SU-DHL-6 (cell line): ENCODE measurements around the gene SDC1.

Source experiments
- H2AFZ ChIP-seq: fragments of 200-600 bp; sonication (generic); 2 replicates; pipeline ENCODE4 v1.6.1; 2014; ENCODE audit warnings: low read depth, mild to moderate bottlenecking, moderate library complexity, mixed read lengths, antibody characterized with exemption, low read length; ENCODE audit not compliant: severe bottlenecking
- H3F3A ChIP-seq: fragments of 200-600 bp; shearing (Covaris generic); 2 replicates; pipeline ENCODE4 v1.6.0; 2016; ENCODE audit warnings: antibody characterized with exemption, mild to moderate bottlenecking; ENCODE audit not compliant: insufficient read depth
- H3K27ac ChIP-seq: fragments of 200-600 bp; sonication (generic); 2 replicates; pipeline ENCODE4 v1.5.1; 2016; ENCODE audit warnings: low read depth, mild to moderate bottlenecking, low read length, moderate library complexity, mixed read lengths
- H3K27me3 ChIP-seq: fragments of 200-600 bp; sonication (generic), shearing (Covaris generic); 2 replicates; pipeline ENCODE4 v1.6.0; 2014; ENCODE audit warnings: mild to moderate bottlenecking, low read length
- H3K36me3 ChIP-seq: fragments of 200-600 bp; sonication (generic); 2 replicates; pipeline ENCODE4 v1.6.1; 2014; ENCODE audit warnings: mild to moderate bottlenecking, low read length, mixed read lengths
- H3K4me2 ChIP-seq: fragments of 300-600, 200-600 bp; shearing (Covaris generic), sonication (generic); 2 replicates; pipeline ENCODE4 v1.6.0; 2014; ENCODE audit warnings: low read length, low read depth, mild to moderate bottlenecking; ENCODE audit not compliant: poor library complexity, severe bottlenecking
- H3K4me3 ChIP-seq: fragments of 200-600 bp; sonication (generic); 2 replicates; pipeline ENCODE4 v1.5.1; 2014; ENCODE audit warnings: antibody characterized with exemption, low read length, mild to moderate bottlenecking, mixed read lengths; ENCODE audit not compliant: insufficient read depth, poor library complexity, severe bottlenecking
- H3K79me2 ChIP-seq: fragments of 200-600 bp; sonication (generic); 2 replicates; pipeline ENCODE4 v1.6.1; 2014; ENCODE audit warnings: mild to moderate bottlenecking, low read length, moderate library complexity; ENCODE audit not compliant: insufficient read depth
- H3K9ac ChIP-seq: fragments of 200-600 bp; sonication (generic); 2 replicates; pipeline ENCODE4 v1.7.0; 2014; ENCODE audit warnings: mild to moderate bottlenecking, low read length
- H3K9me2 ChIP-seq: fragments of 200-600 bp; sonication (generic); replicated peaks from 2 replicates; pipeline ENCODE4 v1.6.1; 2014; ENCODE audit warnings: low read length; ENCODE audit not compliant: insufficient read depth
- H3K9me3 ChIP-seq: fragments of 200-600 bp; sonication (generic); 2 replicates; pipeline ENCODE4 v1.6.1; 2014; ENCODE audit warnings: low read length, mixed read lengths; ENCODE audit not compliant: insufficient read depth
- H4K20me1 ChIP-seq: fragments of 200-600 bp; sonication (generic); 2 replicates; pipeline ENCODE4 v1.6.1; 2014; ENCODE audit warnings: low read depth, mild to moderate bottlenecking, antibody characterized with exemption, low read length, moderate library complexity, mixed read lengths
- CTCF ChIP-seq: fragments of 200-600 bp; sonication (generic); IDR thresholded peaks from one replicate; pipeline ENCODE4 v1.5.1; 2017; ENCODE audit warnings: antibody characterized with exemption, mild to moderate bottlenecking, low read length, moderate library complexity; ENCODE audit not compliant: insufficient read depth, poor library complexity, severe bottlenecking
- EZH2phosphoT487 ChIP-seq: fragments of 200-600 bp; sonication (generic), shearing (Covaris generic); conservative IDR thresholded peaks from 2 replicates; pipeline ENCODE4 v1.6.1; 2018; ENCODE audit warnings: mild to moderate bottlenecking, antibody characterized with exemption, low read length, moderate library complexity, mixed read lengths

Gene SDC1

GRCh38 chr2:20198001-20198400, 26.9 kb downstream of the SDC1 start:
- Histone ChIP-seq H3K79me2 (no peaks in the 10 kb centered on the region), H2AFZ (no peak overlapping the region), H3K4me2 (no peak overlapping the region), H3K9me2 (no peaks in the 10 kb centered on the region), H3K9me3 (no peaks in the 10 kb centered on the region), H3K27ac (no peak overlapping the region), H3F3A (no peaks in the 10 kb centered on the region), H4K20me1 (no peaks in the 10 kb centered on the region), H3K36me3 (no peaks in the 10 kb centered on the region), H3K27me3 (no peaks in the 10 kb centered on the region), H3K9ac (no peak overlapping the region), H3K4me3 (no peak overlapping the region)
- no peak for TF ChIP-seq CTCF

DNA sequence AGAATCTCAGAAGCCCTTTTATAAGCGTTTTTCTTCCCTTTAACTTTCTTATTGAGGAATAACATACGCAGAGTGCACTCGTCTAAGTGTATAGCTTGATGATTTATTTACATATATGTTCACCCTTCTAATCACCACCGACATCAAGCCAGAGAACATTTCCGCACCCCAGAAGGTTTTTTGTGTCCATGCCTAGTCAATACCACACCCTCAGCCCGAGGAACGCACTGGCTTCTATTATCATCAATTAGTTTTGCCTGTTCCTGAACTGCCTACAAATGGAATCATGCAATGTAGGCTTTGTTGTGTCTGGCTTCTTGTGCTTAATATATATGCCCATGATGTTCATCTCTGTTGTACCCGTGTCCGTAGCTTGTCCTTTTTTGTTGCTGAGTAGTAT, 27.7 kb downstream of the SDC1 start:
- Histone ChIP-seq H3K27ac (no peak overlapping the region), H2AFZ (no peak overlapping the region), H3F3A (no peaks in the 10 kb centered on the region), H3K4me2 (no peak overlapping the region), H3K36me3 (no peaks in the 10 kb centered on the region), H3K4me3 (no peak overlapping the region), H3K9me3 (no peaks in the 10 kb centered on the region), H3K9me2 (no peaks in the 10 kb centered on the region), H3K27me3 (no peaks in the 10 kb centered on the region), H3K79me2 (no peaks in the 10 kb centered on the region), H4K20me1 (no peaks in the 10 kb centered on the region), H3K9ac (no peak overlapping the region)
- TF ChIP-seq EZH2phosphoT487 (no peak), CTCF (no peak)

GRCh38 chr2:20196657-20197161, 28.2 kb downstream of the SDC1 start:
- H4K20me1 ChIP-seq = no peaks in the 10 kb centered on the region
- H3K27me3 ChIP-seq = no peaks in the 10 kb centered on the region
- no peaks in the 10 kb centered on the region for H3K9me3 ChIP-seq
- TF ChIP-seq CTCF (no peak), EZH2phosphoT487 (no peak)
- no peaks in the 10 kb centered on the region for H3K9me2 ChIP-seq
- H3K36me3 ChIP-seq = no peaks in the 10 kb centered on the region
- H3K27ac ChIP-seq = no peak overlapping the region
- no peaks in the 10 kb centered on the region for H3K79me2 ChIP-seq
- H3F3A ChIP-seq = no peaks in the 10 kb centered on the region
- no peak overlapping the region for H3K4me3 ChIP-seq
- no peak overlapping the region for H3K9ac ChIP-seq
- no peak overlapping the region for H2AFZ ChIP-seq
- no peak overlapping the region for H3K4me2 ChIP-seq
